NCI-H524 treated with DMSO at 0.1 percent for 48 hours (cell line): ENCODE results near the gene ASAP2.

Experiments
- DNase-seq: peaks from one replicate; lab custom pipeline; 2025; lab: John Stamatoyannopoulos, UW

ASAP2 gene

DNA sequence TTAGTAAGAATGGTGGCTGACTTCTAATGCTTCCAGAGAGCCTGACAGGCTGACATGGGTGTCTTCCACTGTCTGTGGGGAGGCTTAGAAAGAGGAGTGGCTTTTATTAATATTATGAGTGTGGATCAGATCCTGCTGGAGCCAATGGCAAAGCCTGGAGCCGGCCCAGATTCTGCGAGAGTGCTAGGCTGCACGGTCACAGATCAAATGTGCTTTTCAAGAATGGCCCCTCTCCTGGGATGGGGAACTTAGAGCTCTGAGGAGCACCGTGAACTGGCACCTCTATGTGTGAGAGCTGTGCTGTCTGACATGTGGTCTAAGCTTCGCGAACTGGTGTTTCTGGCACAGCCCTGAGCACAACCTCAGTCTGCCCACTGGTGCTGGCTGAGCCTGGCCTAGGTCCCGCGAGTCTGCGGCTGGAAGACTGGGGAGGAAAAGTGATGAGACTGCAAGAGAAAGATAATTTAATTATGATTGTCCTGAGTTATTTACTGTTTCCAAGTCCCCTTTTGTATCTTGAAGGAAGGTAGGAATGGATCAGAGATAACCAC is 70.4 kb downstream of the ASAP2 start:
- no peak for DNase-seq

DNA sequence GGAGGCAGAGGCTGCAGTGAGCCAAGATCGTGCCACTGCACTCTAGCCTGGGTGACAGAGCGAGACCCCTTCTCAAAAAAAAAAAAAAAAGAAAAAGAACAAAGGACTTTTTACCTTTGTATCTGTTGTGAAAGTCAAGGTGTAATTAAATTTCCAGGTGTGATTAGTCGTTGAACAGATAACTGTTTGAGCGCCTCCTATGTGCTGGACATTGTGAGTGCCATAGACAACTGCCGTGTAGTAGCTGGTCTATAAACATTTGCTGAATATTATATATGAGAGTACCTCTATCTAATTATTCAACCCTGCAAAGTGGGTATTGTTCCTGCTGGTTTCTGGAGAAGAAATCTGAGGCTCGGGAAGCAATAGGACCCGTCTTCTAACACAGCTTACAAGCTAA is 71.8 kb downstream of the ASAP2 start:
- DNase-seq: no peak

DNA sequence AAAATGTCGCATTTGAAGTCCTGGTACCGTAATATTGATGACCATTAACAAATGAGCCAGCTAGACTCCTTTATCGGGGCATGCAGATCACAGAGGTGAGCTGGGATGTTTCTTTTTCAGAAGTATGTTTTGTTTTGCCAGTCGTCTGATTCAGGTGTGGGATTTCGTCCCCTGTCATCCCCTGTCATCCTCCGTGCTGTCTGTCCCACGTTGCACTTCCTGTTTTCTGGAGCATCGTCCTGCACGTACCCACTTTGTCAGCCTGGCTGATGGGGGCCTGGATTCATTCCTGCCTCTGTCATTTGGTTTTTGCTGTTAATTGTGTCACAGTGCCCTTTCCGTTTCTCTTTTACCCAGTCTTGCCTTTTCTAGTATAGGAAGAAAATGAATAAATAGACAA is 72.8 kb downstream of the ASAP2 start:
- no peak for DNase-seq

DNA sequence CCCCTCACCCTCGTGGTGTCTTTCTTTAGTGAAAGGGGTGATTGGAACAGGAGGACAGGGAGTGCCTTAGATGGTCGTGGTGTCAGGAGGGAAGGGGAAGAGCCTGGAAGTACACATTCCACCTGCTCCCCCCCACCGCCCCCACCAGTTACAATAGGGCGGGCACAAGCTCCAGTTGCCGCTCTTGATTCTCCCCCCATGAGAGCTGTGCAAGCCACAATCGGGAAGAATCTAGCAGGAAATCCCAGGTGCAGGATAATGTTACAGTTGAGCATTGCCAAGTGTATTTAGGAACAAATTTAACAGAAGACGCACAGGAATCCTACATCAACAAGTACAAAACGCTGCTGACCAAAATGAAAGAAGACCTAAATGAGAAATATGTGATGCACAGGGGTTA is 73.6 kb downstream of the ASAP2 start:
- DNase-seq: no peak

DNA sequence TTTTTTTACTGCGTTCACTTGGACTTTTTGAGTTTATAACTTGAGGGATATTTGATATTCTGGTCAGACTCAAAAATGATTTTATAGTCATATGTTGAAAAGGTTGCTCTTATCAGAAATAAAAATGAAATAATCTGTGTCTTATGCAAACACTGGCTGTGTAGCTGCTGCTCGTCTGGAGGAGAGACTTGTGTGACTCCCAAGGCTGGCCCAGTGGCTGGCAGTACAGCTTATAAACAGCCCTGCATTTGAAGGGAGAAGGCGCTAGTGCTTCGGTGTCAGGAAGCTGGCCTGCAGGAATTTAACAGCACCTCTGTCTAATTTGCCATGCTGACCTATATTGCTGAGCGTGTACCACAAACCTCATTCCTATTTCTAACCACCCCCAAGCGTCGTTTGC is 74.5 kb downstream of the ASAP2 start:
- DNase-seq: no peak

DNA sequence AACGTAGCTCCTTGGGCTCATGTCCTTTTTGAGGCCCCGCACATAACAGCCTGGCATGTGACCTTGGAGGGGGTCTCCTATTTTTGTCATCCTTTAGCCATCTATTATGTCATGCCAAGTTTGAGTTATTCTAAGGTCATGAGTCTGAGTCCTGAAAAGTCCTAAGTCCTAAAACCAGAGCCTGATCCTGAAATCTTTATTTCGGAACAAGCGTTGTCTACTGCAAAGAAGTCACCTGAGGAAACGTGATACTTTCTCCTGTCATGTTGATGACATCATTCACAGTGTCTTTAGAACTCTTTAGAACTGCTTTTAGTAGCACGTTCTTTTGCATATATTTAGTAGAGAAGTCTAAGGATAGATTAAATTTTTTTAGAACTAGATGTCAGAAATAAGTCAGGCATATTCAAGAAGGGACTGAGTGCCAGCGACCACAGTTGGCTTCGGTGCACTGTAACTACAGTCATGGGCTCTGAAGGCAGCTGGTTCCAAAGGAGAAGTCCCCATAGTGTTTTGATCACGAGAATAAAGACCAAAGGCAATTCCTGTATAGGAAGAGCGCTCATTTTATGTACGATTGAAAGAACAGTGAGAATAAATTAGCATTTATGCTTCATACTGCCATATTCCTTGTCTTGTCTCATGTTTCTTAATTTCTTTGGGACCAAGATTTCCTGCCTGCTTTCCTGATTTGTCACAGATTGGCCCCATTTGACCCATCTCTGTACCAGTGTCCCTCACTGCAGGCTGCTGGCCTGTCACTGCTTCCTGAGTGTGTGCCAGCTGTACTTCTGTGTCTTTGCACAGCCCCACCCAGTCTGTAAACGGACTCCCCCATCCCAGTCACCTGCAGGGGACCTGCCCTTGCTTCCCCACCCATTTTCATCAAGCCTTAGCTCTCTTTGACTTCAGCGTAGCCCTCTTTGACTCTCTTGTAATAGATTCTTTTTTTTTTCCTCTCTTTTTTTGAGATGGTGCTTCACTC is 75.8 kb downstream of the ASAP2 start:
- no peak for DNase-seq

DNA sequence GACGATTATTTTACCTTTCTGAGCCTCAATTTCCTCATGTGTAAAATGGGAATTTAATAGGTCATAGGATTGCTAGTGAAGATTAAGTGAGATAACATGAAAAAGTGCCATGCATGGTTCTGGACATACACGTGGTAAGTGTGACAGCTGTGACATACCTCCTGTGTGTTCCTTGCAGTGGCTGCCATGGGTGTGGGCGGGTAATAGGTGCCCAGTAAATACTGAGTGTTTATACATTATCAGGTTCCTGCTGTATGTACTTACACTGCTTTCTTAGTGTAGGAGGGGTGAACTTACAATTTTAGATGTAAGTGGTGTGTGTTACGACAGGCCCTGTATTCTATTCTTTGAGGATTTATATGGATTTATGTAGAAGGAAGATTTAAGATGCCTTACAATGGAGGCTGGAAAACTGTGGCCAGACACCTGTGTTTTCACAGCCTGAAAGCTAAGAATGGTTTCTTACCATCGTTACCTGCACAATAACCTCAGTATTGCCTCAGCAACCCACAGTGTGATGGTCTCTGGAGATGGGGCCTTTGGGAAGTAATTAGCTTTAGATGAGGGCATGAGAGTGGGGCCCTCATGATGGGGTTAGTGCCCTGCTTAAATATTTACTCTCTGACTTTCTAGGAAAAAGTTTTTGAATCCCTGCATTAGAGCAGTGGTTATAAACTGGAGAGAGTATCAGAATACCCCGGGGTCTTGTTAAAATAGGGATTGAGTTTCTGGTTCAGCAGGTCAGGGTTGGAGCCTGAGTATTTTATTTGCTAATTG is 78.1 kb downstream of the ASAP2 start:
- peak; percentile 28 for DNase-seq

DNA sequence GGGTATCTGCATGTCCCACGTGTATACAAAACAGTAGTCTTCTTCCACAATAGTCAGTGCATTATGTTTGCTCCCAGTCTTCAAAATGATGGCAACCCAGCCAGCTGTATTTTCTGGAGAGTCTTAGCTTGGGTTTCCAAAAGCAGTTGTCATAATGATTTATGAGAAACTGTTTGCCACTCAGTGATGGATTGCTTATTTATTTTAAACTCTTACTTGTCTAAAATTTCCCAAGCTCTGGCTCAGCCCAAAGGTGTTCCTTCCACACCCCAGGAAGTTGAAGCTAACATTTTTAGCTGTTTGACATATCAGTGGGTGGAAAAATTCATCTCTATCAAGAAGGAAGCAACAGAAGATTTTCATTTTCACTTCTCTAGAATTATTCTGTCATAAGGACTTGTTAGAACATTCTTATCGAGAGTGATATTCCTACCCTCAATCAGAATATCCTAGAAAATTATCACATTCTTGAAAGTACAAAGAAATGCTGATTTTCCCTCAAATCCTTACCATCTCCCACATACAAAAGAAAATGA is 78.8 kb downstream of the ASAP2 start:
- no peak for DNase-seq

DNA sequence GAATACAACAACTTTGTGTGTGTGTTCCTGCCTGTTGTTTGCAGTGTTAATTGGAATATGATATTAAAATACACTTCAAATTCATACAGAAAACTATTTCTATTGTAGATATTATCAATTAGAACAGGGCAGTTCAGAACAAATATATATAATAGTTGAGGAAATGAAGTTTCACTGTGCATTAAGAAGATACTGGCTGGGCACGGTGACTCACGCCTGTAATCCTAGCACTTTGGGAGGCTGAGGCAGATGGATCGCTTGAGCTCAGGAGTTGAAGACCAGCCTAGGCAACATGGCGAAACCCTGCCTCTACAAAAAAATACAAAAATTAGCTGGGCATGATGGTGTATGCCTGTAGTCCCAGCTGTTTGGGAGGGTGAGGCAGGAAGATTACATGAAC is 79.3 kb downstream of the ASAP2 start:
- no peak for DNase-seq

DNA sequence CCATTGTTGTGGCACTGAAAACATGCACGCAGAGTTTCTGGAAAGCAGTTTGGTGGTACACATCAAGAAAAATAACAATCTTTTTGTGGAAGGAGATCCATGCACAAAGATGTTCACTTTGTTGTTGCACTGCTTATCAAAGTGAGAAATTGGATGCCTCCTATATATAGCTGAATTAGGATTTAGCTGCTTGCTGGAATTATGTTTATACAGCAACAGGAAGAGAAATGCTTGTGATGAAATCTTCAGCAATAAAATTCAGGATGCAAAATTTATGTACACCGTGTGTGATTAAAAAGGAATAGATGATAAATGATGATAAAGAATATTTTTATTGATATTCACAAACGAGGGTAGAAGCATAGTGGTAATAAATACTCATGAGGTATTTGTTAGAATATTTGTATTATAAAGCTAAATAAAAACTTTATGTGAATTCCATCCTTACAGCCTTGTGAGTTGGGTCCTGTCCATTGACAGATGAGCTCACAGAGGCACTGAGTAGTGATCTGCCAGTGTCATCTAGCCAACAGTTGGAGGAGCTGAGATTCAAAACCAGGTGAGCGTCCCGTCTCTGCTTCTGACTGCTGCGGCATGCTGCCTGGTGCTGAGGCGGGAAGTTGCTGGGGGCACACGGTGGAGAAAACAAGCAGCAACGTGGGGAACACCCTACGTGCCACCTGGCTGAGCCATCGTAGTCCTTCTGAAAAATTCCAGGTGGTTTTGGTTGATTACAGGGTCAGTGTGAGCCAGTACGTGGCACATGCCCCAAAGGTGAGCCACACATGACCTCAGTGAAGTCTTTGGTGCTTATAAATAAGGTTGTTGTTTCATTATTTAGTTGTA is 80.2 kb downstream of the ASAP2 start:
- DNase-seq: no peak

DNA sequence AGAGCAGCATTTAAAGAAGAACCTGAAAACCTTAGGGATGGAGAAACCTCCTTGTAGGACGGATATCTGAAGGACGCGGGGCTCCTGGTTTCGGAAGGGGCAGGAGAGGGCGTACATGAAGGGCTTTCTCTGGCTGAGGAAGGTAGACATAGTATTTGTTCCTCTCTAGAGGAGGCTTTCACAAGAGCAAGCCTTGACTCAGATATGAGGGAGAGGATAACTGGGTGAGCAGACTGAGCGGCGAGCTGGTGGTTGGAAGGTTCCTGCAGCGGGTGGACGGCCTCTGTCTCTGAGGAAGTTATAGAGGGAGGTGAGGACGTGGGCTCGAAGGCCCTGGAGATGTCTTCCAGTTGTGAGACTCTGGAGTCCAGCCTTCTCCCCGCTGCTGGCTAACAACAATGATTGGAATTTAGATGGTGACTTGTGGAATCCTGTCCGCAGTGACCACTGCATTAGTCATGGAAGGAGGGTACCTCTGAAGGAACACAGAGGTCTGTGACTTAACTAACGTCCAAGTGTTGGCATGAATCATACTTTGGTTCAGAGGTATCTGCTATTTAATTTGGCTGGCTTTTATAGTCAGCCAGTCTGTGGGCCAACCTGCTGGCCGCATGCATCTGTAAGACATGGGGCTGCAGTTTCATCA is 80.9 kb downstream of the ASAP2 start:
- DNase-seq: no peak

DNA sequence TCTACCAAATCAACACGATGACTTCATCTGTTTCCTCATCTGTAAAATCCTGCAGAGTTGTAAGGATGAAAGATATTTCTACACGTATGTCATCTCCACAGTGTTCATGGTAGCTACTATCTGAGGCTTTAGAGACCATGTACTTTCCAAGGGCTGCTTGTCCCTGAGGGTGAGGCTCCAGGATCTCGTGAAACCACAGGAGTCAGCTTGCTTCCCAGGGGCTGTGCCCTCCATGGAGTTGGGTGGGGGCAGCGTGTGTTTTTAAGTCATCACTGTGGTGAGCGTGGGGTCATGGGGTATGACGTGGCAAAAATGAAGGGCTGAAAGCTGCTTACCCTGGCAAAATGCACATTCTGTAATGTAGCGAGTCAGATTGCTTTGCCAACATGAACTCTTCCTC is 81.6 kb downstream of the ASAP2 start:
- DNase-seq: no peak

DNA sequence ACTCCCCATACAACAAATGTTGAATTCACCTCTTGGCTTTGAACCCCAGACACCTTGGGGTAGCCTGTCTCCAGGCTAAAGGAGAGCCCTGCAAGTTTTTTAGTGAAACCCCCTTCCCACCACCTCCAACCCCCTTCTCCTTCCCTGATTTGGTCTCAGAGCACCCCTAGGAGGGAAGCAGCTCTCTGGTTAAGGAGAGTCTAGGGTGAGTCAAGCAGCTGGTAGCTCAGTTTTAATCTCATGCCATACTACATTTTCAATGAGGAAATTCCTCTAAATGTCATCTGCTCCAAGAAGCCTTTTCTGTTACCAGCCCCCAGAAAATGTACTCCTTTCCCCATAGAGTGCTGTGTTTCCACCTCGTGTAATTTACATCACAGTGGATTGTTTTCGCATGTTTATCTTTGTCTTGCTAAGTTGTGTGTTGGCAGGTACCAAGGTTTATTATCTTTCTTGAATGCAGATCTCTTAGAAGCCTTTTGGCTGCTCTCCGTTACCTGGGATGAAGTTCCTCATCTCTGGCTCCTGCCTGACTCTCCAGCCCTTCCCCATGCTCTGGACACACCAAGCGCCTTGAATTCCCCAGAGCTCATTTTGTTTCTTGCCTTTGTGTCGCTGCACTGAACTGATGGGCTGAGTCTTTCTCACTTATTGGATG is 82.2 kb downstream of the ASAP2 start:
- no peak for DNase-seq

DNA sequence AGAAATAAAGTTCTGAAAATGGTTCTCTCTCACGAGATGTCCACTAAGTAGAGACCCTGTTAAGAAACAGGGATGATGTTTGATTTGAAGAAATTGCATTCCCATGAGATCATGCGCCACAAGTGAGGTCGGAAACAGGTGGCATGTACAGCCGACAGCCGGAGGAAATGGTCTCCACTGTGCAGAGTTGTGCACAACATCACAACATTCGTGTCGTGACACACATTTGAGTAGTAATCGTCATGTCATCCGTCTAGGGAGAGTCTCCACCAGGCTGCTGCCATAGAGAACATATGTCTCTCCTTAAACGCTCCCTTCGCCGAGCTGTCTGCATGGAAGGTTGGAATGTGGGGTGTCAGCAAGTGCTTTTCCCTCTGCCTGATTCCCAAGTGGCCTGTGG is 84.7 kb downstream of the ASAP2 start:
- DNase-seq: no peak

DNA sequence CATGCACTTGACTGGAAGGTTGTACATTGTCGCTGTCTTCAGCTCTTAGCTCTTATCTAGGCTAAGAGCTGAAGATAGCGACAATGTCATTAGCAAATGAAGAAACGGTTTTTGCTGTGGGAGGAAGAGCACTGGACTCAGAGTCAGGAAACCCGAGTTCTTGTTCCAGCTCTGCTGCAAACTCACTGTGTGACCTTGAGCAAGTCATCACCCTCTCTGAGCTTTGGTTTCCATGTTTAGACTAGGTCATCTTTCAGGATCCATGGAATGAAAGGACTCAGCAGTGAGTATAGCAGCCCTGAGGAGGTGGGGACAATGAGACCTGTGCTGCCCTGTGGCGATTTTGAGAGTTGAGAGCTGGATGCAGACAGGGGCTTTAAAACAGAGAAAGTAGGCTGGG is 85.3 kb downstream of the ASAP2 start:
- DNase-seq: no peak

DNA sequence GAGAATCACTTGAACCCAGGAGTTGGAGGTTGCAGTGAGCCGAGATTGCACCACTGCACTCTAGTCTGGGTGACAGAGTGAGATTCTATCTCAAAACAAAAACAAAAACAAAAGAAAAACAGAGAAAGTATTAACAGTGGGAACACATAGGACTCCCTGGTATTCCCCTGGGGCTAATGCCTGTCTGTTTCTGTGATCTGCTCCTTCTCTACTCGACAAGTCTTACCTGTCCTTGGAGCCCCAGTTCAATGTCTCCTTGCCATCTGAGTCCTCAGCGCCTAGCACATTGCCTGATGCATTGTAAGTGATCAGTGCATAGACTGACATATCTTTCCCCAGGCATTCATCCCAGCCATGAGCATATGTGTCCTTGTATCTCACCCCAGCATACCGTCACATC is 85.8 kb downstream of the ASAP2 start:
- DNase-seq: no peak

DNA sequence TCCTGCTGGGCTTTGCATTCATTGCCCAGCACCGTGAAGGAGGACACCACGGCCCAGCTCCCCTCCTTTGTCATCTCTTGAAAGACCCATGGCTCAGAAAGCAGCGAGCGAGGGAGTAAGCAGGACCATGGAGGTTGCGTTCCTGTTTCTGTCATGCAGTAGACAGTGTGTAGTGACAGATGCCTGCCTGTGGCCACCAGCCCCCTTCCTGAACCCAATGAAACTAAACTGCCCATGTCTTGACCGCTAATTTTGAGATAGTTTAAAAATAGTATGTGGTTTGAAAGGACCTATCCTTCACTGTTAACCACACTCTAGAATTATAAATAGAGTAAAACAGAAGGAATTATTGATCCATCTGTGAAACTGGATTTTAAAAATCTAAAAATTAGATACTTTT is 88.2 kb downstream of the ASAP2 start:
- DNase-seq: no peak

DNA sequence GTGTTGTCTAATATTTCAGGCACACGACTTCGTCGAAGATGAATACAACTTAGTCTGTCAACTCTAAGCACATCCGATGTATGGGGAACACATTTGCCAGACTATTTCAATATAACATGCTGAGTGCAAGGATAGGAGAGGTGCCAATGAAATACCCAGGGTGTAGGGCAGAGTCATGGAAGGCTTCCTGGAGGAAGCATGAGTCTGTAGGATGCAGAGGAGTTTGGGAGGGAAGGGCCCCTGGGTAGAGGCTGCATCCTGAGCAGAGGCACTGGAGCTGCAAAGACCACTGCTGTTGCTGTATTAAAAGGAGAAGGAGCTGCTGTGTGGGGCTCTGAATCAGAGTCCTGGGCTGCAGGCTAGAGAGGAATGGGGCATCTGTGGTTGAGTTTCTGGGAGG is 89.9 kb downstream of the ASAP2 start:
- no peak for DNase-seq

DNA sequence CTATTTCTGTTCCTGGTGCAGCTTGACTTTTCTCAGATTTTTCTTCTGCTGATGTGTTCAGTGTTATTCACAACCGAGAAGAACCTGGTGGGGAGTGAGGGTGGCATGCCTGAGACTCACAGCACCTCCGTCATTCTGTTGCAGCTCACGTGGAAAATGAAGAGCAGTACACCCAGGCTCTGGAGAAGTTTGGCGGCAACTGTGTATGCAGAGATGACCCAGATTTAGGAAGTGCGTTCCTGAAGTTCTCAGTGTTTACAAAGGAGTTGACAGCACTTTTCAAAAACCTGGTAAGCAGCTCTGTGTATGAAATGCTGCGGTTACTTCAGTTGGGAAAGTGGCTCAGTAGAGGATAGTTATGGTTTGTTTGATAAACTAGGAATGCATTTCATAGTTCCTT is 90.5 kb downstream of the ASAP2 start:
- no peak for DNase-seq

DNA sequence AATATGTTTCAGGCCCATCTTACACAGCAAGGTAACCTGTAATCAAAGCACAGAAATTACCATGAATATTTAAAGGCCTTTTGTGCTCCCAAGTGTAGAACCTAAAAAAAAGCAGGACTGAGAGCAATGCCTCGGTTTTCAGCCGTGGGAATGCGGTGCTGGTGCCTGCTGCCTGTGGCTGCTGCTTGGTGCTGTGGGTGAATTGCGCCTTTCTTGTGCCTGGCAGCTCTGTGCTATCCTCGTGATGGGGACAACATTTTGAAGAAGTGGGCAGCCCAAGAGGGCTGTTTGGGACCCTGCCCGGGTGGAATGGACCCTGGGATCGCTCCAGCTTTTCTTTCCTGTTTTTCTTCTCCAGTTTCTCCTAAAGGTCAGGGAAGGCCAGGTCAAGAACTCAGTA is 91.2 kb downstream of the ASAP2 start:
- no peak for DNase-seq

DNA sequence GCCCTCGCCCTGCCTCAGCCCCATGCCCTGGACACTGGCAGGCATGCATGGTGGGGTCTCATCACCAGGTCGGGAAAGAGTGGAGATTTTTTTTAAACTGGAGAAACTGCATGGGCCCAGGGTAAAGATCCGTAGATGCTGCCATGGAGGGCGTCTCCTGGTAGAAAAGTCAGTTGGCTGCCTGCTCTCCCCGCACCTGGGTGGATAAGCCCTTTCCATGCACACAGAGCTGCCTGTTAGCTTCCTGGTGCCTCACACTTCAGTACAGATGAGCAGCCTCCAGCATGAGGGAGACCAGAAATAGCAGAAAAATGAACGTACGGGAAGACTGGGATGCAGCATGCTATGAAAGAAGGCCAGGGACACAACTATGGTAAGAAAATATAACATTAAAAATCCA is 92.0 kb downstream of the ASAP2 start:
- DNase-seq: no peak
